Esophagus squamous epithelium (tissue), 5 donors: ENCODE measurements around the gene NSD2. TPM values are rescaled to one million over a fixed set of nuclear protein-coding genes. Genes with fewer than 3 reads are reported as not detected.
"Not testable (repeated sequence)": the region's sequence is repeated elsewhere in the genome, so short reads cannot be mapped to it uniquely, and the experiment has no call there.

ENCODE experiments used
- DNase-seq: peaks from one replicate; lab custom pipeline; 2025; lab: John Stamatoyannopoulos, UW
- H3K27ac ChIP-seq, 4 donors: fragments of 200-600 bp; sonication (generic); one replicate each; pipeline ENCODE4 v1.5.1; 2016 to 2019; ENCODE audit warnings: mild to moderate bottlenecking in 1 of 4
- H3K27me3 ChIP-seq, 4 donors: fragments of 200-600 bp; sonication (generic); 1 replicate in 3 of 4; 2 replicates in 1 of 4; pipeline versions ENCODE4 v1.5.1 to v1.6.0; 2017 to 2021; ENCODE audit warnings: antibody characterized with exemption in 1 of 4
- H3K36me3 ChIP-seq, 3 donors: fragments of 200-600 bp; sonication (generic); one replicate each; pipeline ENCODE4 v1.5.1; 2016 to 2019
- H3K4me1 ChIP-seq, 3 donors: fragments of 200-600 bp; sonication (generic); one replicate each; pipeline ENCODE4 v1.5.1; 2017 to 2019
- H3K4me3 ChIP-seq, 4 donors: fragments of 200-600 bp; sonication (generic); 1 replicate in 3 of 4; 2 replicates in 1 of 4; pipeline ENCODE4 v1.5.1; 2016 to 2019; ENCODE audit warnings: mild to moderate bottlenecking in 2 of 4, moderate library complexity in 1 of 4
- H3K9me3 ChIP-seq, 3 donors: fragments of 200-600 bp; sonication (generic); one replicate each; pipeline ENCODE4 v1.5.1; 2016 to 2019
- CTCF ChIP-seq, 6 experiments: fragments of 450-650 bp in 4 of 6; fragments of 200-600 bp in 2 of 6; sonication (generic) in 2 of 6; IDR thresholded peaks; one replicate each; pipeline ENCODE4 v1.5.1; 2016 to 2019; ENCODE audit warnings: antibody characterized with exemption in 6 of 6, mild to moderate bottlenecking in 4 of 6, moderate library complexity in 4 of 6
- POLR2A ChIP-seq, 4 donors: fragments of 450-650 bp; IDR thresholded peaks; one replicate each; pipeline ENCODE4 v1.6.1; 2017; ENCODE audit warnings: antibody characterized with exemption in 4 of 4, mild to moderate bottlenecking in 4 of 4, moderate library complexity in 3 of 4
- WGBS, 2 donors: methylation state at CpG; one replicate each; pipeline ENCODE4 v1.1.5; 2018; 5-methylcytosine and 5-hydroxymethylcytosine counted together
- intact Hi-C: fragments of 100-400 bp; cut with DNase I; formaldehyde crosslinking; loops from one replicate; pipeline ENCODE4 v1.15.0; 2022
- total RNA-seq, 4 donors: library from RNA; depleted of rRNA; stranded (reverse); fragments of >200 nt; gene quantifications; one replicate each; pipeline ENCODE4 v1.1.0, GENCODE V29; 2016
- donor health status: DM: yes; HTN: yes; CAD: no.

Gene NSD2
- total RNA-seq, 4 donors from 2014 or later = 31.9 to 36.4 (median 34.5) TPM

- Histone ChIP-seq H3K27me3 (no peaks in the 10 kb centered on the region), H3K36me3 (peaks cover 7 to 100% (median 41%) of the 10 kb centered on the region in 3 donors), H3K4me1 (no peaks in the 10 kb centered on the region), H3K27ac (no peak overlapping the region), H3K9me3 (no peaks in the 10 kb centered on the region), H3K4me3 (no peak overlapping the region)
- intact Hi-C loops = no loop called here
- no peak for DNase-seq
- 87 to 93% methylated on average over 5 to 9 of the region's 13 CpGs for WGBS, 2 donors
- TF ChIP-seq POLR2A (IDR thresholded peaks at IDR 0.05) (no peak), CTCF (IDR thresholded peaks at IDR 0.05) (no peak)
Measured at GRCh38 chr4:1842339-1842895, 28.8 kb upstream of the NSD2 start.

- H3K27ac ChIP-seq = no peak overlapping the region
- no peak overlapping the region for H3K4me3 ChIP-seq
- H3K4me1 ChIP-seq = no peaks in the 10 kb centered on the region
- no peak for DNase-seq
- peaks cover 6 to 100% (median 43%) of the 10 kb centered on the region in 3 donors for H3K36me3 ChIP-seq
- H3K27me3 ChIP-seq = no peaks in the 10 kb centered on the region
- TF ChIP-seq POLR2A (IDR thresholded peaks at IDR 0.05) (no peak), CTCF (IDR thresholded peaks at IDR 0.05) (no peak)
- H3K9me3 ChIP-seq = no peaks in the 10 kb centered on the region
- intact Hi-C loops = no loop called here
- WGBS, 2 donors = 80 to 83% methylated on average over 10 of the region's 17 CpGs
Measured at GRCh38 chr4:1842993-1843448, 28.2 kb upstream of the NSD2 start.

- H3K4me3 ChIP-seq = no peak overlapping the region
- intact Hi-C loops = no loop called here
- no peak for DNase-seq
- no peak overlapping the region for H3K27ac ChIP-seq
- 51 to 64% methylated on average over 7 to 8 of the region's 10 CpGs for WGBS, 2 donors
- H3K4me1 ChIP-seq = no peaks in the 10 kb centered on the region
- peaks cover 4 to 100% (median 37%) of the 10 kb centered on the region in 3 donors for H3K36me3 ChIP-seq
- TF ChIP-seq CTCF (IDR thresholded peaks at IDR 0.05) (no peak), POLR2A (IDR thresholded peaks at IDR 0.05) (no peak)
- no peaks in the 10 kb centered on the region for H3K9me3 ChIP-seq
- H3K27me3 ChIP-seq = no peaks in the 10 kb centered on the region
Measured at GRCh38 chr4:1843852-1844251, 27.3 kb upstream of the NSD2 start.

- 82 to 96% methylated on average over 7 to 9 of the region's 10 CpGs for WGBS, 2 donors
- H3K36me3 ChIP-seq = peaks cover 4 to 95% (median 29%) of the 10 kb centered on the region in 3 donors
- intact Hi-C loops, H3K27me3 ChIP-seq, DNase-seq, H3K4me3 ChIP-seq, H3K9me3 ChIP-seq, H3K4me1 ChIP-seq, H3K27ac ChIP-seq: not testable (repeated sequence)
Measured at GRCh38 chr4:1844618-1845017, 26.6 kb upstream of the NSD2 start.

- peaks cover 4 to 75% (median 16%) of the 10 kb centered on the region in 3 donors for H3K36me3 ChIP-seq
- H3K27me3 ChIP-seq = no peaks in the 10 kb centered on the region
- intact Hi-C loops = no loop called here
- TF ChIP-seq POLR2A (IDR thresholded peaks at IDR 0.05) = no peak
- no peak for TF ChIP-seq CTCF (IDR thresholded peaks at IDR 0.05)
- peaks cover 1 to 21% (median 7%) of the 10 kb centered on the region in 3 donors for H3K4me1 ChIP-seq
- H3K9me3 ChIP-seq = no peaks in the 10 kb centered on the region
- no peak overlapping the region for H3K4me3 ChIP-seq
- DNase-seq = no peak
- 70 to 87% methylated on average over 2 of the region's 2 CpGs for WGBS, 2 donors
- no peak overlapping the region for H3K27ac ChIP-seq
Measured at GRCh38 chr4:1846580-1846979, 24.6 kb upstream of the NSD2 start.
